H1 (cell line): ENCODE data around the gene LPP. TPM values are rescaled to one million over a fixed set of nuclear protein-coding genes. Genes with fewer than 3 reads are reported as not detected.

Source experiments
- CTCF ChIA-PET: fragments of 300-600 bp; sonication (Branson Sonifier 250); formaldehyde crosslinking; loops from one replicate; lab custom pipeline; 2021; ENCODE audit not compliant: partially characterized antibody; lab: Charles Lee
- POLR2A ChIA-PET: fragments of 300-600 bp; sonication (Branson Sonifier 250); formaldehyde crosslinking; loops from one replicate; lab custom pipeline; 2021; ENCODE audit warnings: inconsistent platforms; ENCODE audit not compliant: partially characterized antibody; lab: Charles Lee
- DNase-seq, 2 experiments: peaks; one replicate each; pipeline versions ENCODE4 v3.0.0 to v3.0.0-alpha.2; 2010 to 2022; ENCODE audit warnings: low spot score in 2 of 2, low read depth in 1 of 2, mixed read lengths in 1 of 2
- FAIRE-seq: peaks from 2 replicates; lab custom pipeline; 2011; peaks lifted over from hg19 to GRCh38; lab: Jason Lieb, UNC
- H2AFZ ChIP-seq: 2 replicates; pipeline ENCODE4 v1.8.1; 2012; ENCODE audit warnings: low read length, inconsistent platforms
- H2AK5ac ChIP-seq: 2 replicates; pipeline ENCODE4 v1.6.1; 2013; ENCODE audit warnings: low read depth, low read length
- H2BK120ac ChIP-seq: replicated peaks from 2 replicates; pipeline ENCODE3; 2013; ENCODE audit warnings: low read depth, low read length, inconsistent platforms
- H2BK12ac ChIP-seq: 2 replicates; pipeline ENCODE4 v1.6.1; 2013; ENCODE audit warnings: low read depth, low read length
- H2BK15ac ChIP-seq: 2 replicates; pipeline ENCODE4 v1.6.1; 2013; ENCODE audit warnings: low read length
- H2BK20ac ChIP-seq: 2 replicates; pipeline ENCODE4 v1.6.1; 2013; ENCODE audit warnings: low read length
- H2BK5ac ChIP-seq: 2 replicates; pipeline ENCODE4 v1.6.1; 2013; ENCODE audit warnings: low read depth, low read length
- H3K14ac ChIP-seq: 2 replicates; pipeline ENCODE4 v1.6.1; 2013; ENCODE audit warnings: inconsistent platforms; ENCODE audit not compliant: insufficient read length
- H3K18ac ChIP-seq: 2 replicates; pipeline ENCODE4 v1.6.1; 2013; ENCODE audit warnings: low read length; ENCODE audit errors: extremely low read depth
- H3K23ac ChIP-seq: 2 replicates; pipeline ENCODE4 v1.6.1; 2013; ENCODE audit warnings: inconsistent platforms; ENCODE audit not compliant: insufficient read length
- H3K23me2 ChIP-seq: 2 replicates; pipeline ENCODE4 v1.6.1; 2013; ENCODE audit warnings: low read depth, low read length
- H3K27ac ChIP-seq: 2 replicates; pipeline ENCODE4 v1.6.1; 2011; ENCODE audit warnings: low read depth, low read length, inconsistent platforms
- H3K27me3 ChIP-seq, 4 experiments: replicated peaks in 1 of 4; 1 replicate in 1 of 4; 2 replicates in 3 of 4; pipeline versions ENCODE4 v1.6.1 to v1.8.1; 2011 to 2013; ENCODE audit warnings: low read length in 3 of 4, mild to moderate bottlenecking in 3 of 4, inconsistent platforms in 2 of 4, mixed read lengths in 2 of 4, moderate library complexity in 1 of 4; ENCODE audit not compliant: control insufficient read depth in 3 of 4, insufficient read depth in 3 of 4; ENCODE audit errors: extremely low read depth in 1 of 4
- H3K36me3 ChIP-seq, 4 experiments: 2 replicates each; pipeline versions ENCODE4 v1.6.1 to v1.8.1; 2011 to 2013; ENCODE audit warnings: mild to moderate bottlenecking in 4 of 4, low read length in 3 of 4, moderate library complexity in 2 of 4, control low read depth in 1 of 4, inconsistent platforms in 1 of 4; ENCODE audit not compliant: insufficient read depth in 4 of 4, control insufficient read depth in 2 of 4
- H3K4ac ChIP-seq: replicated peaks from 2 replicates; pipeline ENCODE3; 2013; ENCODE audit warnings: low read length, low read depth, mixed read lengths, inconsistent platforms; ENCODE audit not compliant: insufficient read length
- H3K4me1 ChIP-seq, 4 experiments: replicated peaks in 1 of 4; 1 replicate in 1 of 4; 2 replicates in 3 of 4; pipeline versions ENCODE4 v1.6.1 to v1.8.1; 2011 to 2013; ENCODE audit warnings: low read length in 3 of 4, inconsistent platforms in 2 of 4, mixed read lengths in 1 of 4; ENCODE audit not compliant: insufficient read depth in 4 of 4, control insufficient read depth in 3 of 4
- H3K4me2 ChIP-seq, 2 experiments: 2 replicates each; pipeline versions ENCODE4 v1.6.1 to v1.8.1; 2011 to 2013; ENCODE audit warnings: low read depth in 2 of 2, low read length in 2 of 2, control low read depth in 1 of 2, inconsistent platforms in 1 of 2, mild to moderate bottlenecking in 1 of 2; ENCODE audit not compliant: insufficient read depth in 1 of 2
- H3K4me3 ChIP-seq, 4 experiments: fragments of 200-600, 300-600 bp in 1 of 4; sonication (generic), shearing (Covaris generic), sonication (Bioruptor Twin) in 1 of 4; 2 replicates each; pipeline versions ENCODE4 v1.5.1 to v1.8.1; 2011 to 2016; ENCODE audit warnings: low read length in 4 of 4, low read depth in 3 of 4, control low read depth in 2 of 4, inconsistent platforms in 2 of 4, mild to moderate bottlenecking in 2 of 4, mixed read lengths in 1 of 4, moderate library complexity in 1 of 4; ENCODE audit not compliant: insufficient read depth in 2 of 4; ENCODE audit errors: extremely low read depth in 1 of 4
- H3K56ac ChIP-seq: replicated peaks from 2 replicates; pipeline ENCODE3; 2013; ENCODE audit warnings: low read depth, mild to moderate bottlenecking, mixed read lengths, low read length, inconsistent platforms; ENCODE audit not compliant: insufficient read length
- H3K79me1 ChIP-seq: 2 replicates; pipeline ENCODE4 v1.6.1; 2013; ENCODE audit warnings: low read depth, low read length, control low read depth
- H3K79me2 ChIP-seq, 2 experiments: 2 replicates each; pipeline versions ENCODE4 v1.6.1 to v1.8.1; 2012 to 2013; ENCODE audit warnings: low read length in 2 of 2, mild to moderate bottlenecking in 2 of 2, inconsistent platforms in 1 of 2; ENCODE audit not compliant: insufficient read depth in 2 of 2, control insufficient read depth in 1 of 2
- H3K9ac ChIP-seq, 4 experiments: replicated peaks in 1 of 4; 1 replicate in 1 of 4; 2 replicates in 3 of 4; pipeline versions ENCODE4 v1.6.1 to v1.8.1; 2011 to 2013; ENCODE audit warnings: low read depth in 3 of 4, low read length in 3 of 4, control low read depth in 2 of 4, mild to moderate bottlenecking in 2 of 4, moderate library complexity in 2 of 4, inconsistent platforms in 1 of 4; ENCODE audit errors: extremely low read depth in 1 of 4
- H3K9me3 ChIP-seq, 2 experiments: 2 replicates each; pipeline versions ENCODE4 v1.6.1 to v1.8.1; 2012 to 2013; ENCODE audit warnings: mild to moderate bottlenecking in 2 of 2, moderate library complexity in 2 of 2, control low read depth in 1 of 2, inconsistent platforms in 1 of 2, low read depth in 1 of 2, low read length in 1 of 2, mixed read lengths in 1 of 2; ENCODE audit not compliant: insufficient read depth in 2 of 2
- H4K20me1 ChIP-seq, 2 experiments: replicated peaks in 1 of 2; 2 replicates each; pipeline versions ENCODE3 to v1.8.1; 2011 to 2013; ENCODE audit warnings: inconsistent platforms in 2 of 2, low read length in 2 of 2, mild to moderate bottlenecking in 1 of 2; ENCODE audit not compliant: insufficient read depth in 2 of 2, control insufficient read depth in 1 of 2
- H4K5ac ChIP-seq: 2 replicates; pipeline ENCODE4 v1.6.1; 2013; ENCODE audit warnings: low read length, low read depth, mixed read lengths, inconsistent platforms; ENCODE audit not compliant: insufficient read length
- H4K8ac ChIP-seq: 2 replicates; pipeline ENCODE4 v1.8.0; 2013; ENCODE audit warnings: mild to moderate bottlenecking, moderate library complexity, low read length, inconsistent platforms; ENCODE audit not compliant: insufficient read depth; ENCODE audit errors: extremely low read depth
- H4K91ac ChIP-seq: replicated peaks from 2 replicates; pipeline ENCODE3; 2013; ENCODE audit warnings: low read length, mixed read lengths, inconsistent platforms; ENCODE audit not compliant: insufficient read length
- ATF2 ChIP-seq: IDR thresholded peaks from 2 replicates; pipeline ENCODE4 v1.6.1; 2012; ENCODE audit warnings: low read length, inconsistent platforms
- CHD1 ChIP-seq: IDR thresholded peaks from 2 replicates; pipeline ENCODE4 v1.6.1; 2012; ENCODE audit warnings: low read depth, low read length, improper control_type of control experiment
- EP300 ChIP-seq, 2 experiments: IDR thresholded peaks; 1 replicate in 1 of 2; 2 replicates in 1 of 2; pipeline ENCODE4 v1.6.1; 2011 to 2012; ENCODE audit warnings: low read depth in 2 of 2, low read length in 2 of 2, mild to moderate bottlenecking in 2 of 2, borderline replicate concordance in 1 of 2, inconsistent platforms in 1 of 2, moderate library complexity in 1 of 2
- JUN ChIP-seq: IDR thresholded peaks from 2 replicates; pipeline ENCODE4 v1.6.1; 2011; ENCODE audit warnings: low read depth, mild to moderate bottlenecking, improper control_type of control experiment, low read length
- MAFK ChIP-seq: IDR thresholded peaks from 2 replicates; pipeline ENCODE4 v1.6.1; 2012; ENCODE audit warnings: low read depth, mild to moderate bottlenecking, improper control_type of control experiment, low read length
- WGBS, 2 experiments: shearing (Covaris generic) in 1 of 2; methylation state at CpG; one replicate each; pipeline versions ENCODE4 v1.1.6 to v1.1.7; 2013 to 2015; ENCODE audit warnings: low lambda C conversion rate in 2 of 2, mixed read lengths in 2 of 2, inconsistent platforms in 1 of 2, low coverage in 1 of 2, missing lambda C conversion rate in 1 of 2; ENCODE audit not compliant: insufficient replicate concordance in 2 of 2, insufficient coverage in 1 of 2, insufficient read length in 1 of 2; ENCODE audit errors: extremely low coverage in 1 of 2, missing lambda C conversion rate in 1 of 2; 5-methylcytosine and 5-hydroxymethylcytosine counted together
- polyA plus RNA-seq, 7 experiments: library from polyadenylated mRNA; depleted of rRNA in 3 of 7; stranded (reverse) in 5 of 7; unstranded in 2 of 7; fragments of >200 nt in 5 of 7; fragments of 200-250 nt in 2 of 7; gene quantifications; 1 replicate in 5 of 7; 2 replicates in 1 of 7; 4 replicates in 1 of 7; pipeline versions ENCODE4 v1.2.1 to v1.2.3, GENCODE V29; 2011 to 2013; ENCODE audit warnings: missing spikeins in 2 of 7, mixed read lengths in 2 of 7
- total RNA-seq: library from RNA; stranded (reverse); fragmentation: NEBNext Ultra II Directional; extraction: Animal tissue kit (Norgen Biotek cat#: 25700); gene quantifications from 2 replicates; pipeline ENCODE4 v1.2.1, GENCODE V29; 2021

Gene LPP
- total and polyA plus RNA-seq, 2 of the 8 experiments (the other 6 are each of a cell fraction or from before 2014, with no cell fraction given) = 10.0 to 53.3 TPM

- H3K18ac ChIP-seq = no peak overlapping the region
- H3K23ac ChIP-seq = no peak overlapping the region
- H3K23me2 ChIP-seq = no peaks in the 10 kb centered on the region
- H2BK12ac ChIP-seq = no peak overlapping the region
- ChIA-PET CTCF (no interaction called here), POLR2A (no interaction called here)
- no peak overlapping the region for H3K56ac ChIP-seq
- no peak overlapping the region for H3K27ac ChIP-seq
- no peaks in the 10 kb centered on the region for H3K4me1 ChIP-seq
- WGBS, 2 experiments = 91% methylated on average over 5 of the region's 5 CpGs; no CpG with 5 or more reads in 1 of the 2 experiments
- no peak overlapping the region for H4K8ac ChIP-seq
- H3K4me2 ChIP-seq = no peak overlapping the region
- no peaks in the 10 kb centered on the region for H3K79me1 ChIP-seq
- no peak overlapping the region for H3K4me3 ChIP-seq
- FAIRE-seq = no peak
- no peaks in the 10 kb centered on the region for H4K20me1 ChIP-seq
- TF ChIP-seq MAFK = no peak
- TF ChIP-seq JUN = no peak
- TF ChIP-seq EP300 (IDR thresholded peaks at IDR 0.05; ENCODE audit: borderline replicate concordance in 1 of 2, low read depth in 2 of 2, low read length in 2 of 2) = no peak
- no peak for TF ChIP-seq ATF2
- TF ChIP-seq CHD1 = no peak
- no peak for DNase-seq
- no peaks in the 10 kb centered on the region for H3K27me3 ChIP-seq
- H2BK15ac ChIP-seq = no peak overlapping the region
- no peak overlapping the region for H3K14ac ChIP-seq
- no peak overlapping the region for H2BK120ac ChIP-seq
- no peaks in the 10 kb centered on the region for H3K79me2 ChIP-seq
- no peaks in the 10 kb centered on the region for H3K36me3 ChIP-seq
- H2AK5ac ChIP-seq = no peak overlapping the region
- H3K4ac ChIP-seq = no peak overlapping the region
- H2BK20ac ChIP-seq = no peak overlapping the region
- H2AFZ ChIP-seq = no peak overlapping the region
- H3K9me3 ChIP-seq = no peaks in the 10 kb centered on the region
- no peak overlapping the region for H2BK5ac ChIP-seq
- no peak overlapping the region for H4K91ac ChIP-seq
- H4K5ac ChIP-seq = no peak overlapping the region
- H3K9ac ChIP-seq = no peak overlapping the region
Observed at GRCh38 chr3:188523291-188523690, 369.3 kb downstream of the LPP start.
